ENCODE results near the gene HOXD13.

HOXD13 gene

DNA sequence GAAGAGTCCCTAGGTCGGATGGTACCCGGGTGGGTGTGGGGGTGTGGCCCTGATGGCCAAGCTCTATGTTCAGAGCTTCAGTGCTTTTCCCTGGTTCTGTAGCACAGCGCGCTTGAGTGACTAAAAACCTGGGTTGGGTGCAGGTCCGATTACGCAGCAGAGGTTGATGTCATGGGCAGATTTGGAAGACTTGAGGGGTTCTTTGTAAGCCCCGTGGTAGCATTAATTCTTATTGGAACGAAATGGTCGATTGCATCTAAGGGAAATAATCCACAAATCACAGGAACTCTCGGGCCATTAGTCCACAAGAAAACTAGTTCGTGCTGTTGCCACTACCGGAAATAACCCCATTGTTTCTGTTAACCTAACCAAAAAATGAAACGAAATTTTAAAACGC lies 46.0 kb downstream of the HOXD13 start:
- no peaks in the 10 kb centered on the region for H3K9me3 ChIP-seq (ENCODE audit: insufficient read depth, low read length)
- H3K36me3 ChIP-seq (ENCODE audit: insufficient read depth, insufficient read length, low read length), result no peaks in the 10 kb centered on the region
- no peak for DNase-seq (ENCODE audit: low read depth, low spot score)
- no peak overlapping the region for H3K9ac ChIP-seq (ENCODE audit: insufficient read length, low read depth)
- H3K27me3 ChIP-seq (ENCODE audit: insufficient read depth, insufficient read length), result peaks cover 89% of the 10 kb centered on the region
- H3K4me3 ChIP-seq (ENCODE audit: insufficient read length, low read depth), result no peak overlapping the region
- TF ChIP-seq ZNF274 (IDR thresholded peaks at IDR 0.05; ENCODE audit: low read depth, low read length) (no peak), YY1 (IDR thresholded peaks at IDR 0.05; ENCODE audit: insufficient read depth, insufficient read length) (no peak), SUZ12 (IDR thresholded peaks at IDR 0.05; ENCODE audit: extremely low read depth, insufficient read depth, insufficient read length) (no peak)
- H3K4me1 ChIP-seq (ENCODE audit: insufficient read depth, insufficient read length), result peaks cover 3% of the 10 kb centered on the region

DNA sequence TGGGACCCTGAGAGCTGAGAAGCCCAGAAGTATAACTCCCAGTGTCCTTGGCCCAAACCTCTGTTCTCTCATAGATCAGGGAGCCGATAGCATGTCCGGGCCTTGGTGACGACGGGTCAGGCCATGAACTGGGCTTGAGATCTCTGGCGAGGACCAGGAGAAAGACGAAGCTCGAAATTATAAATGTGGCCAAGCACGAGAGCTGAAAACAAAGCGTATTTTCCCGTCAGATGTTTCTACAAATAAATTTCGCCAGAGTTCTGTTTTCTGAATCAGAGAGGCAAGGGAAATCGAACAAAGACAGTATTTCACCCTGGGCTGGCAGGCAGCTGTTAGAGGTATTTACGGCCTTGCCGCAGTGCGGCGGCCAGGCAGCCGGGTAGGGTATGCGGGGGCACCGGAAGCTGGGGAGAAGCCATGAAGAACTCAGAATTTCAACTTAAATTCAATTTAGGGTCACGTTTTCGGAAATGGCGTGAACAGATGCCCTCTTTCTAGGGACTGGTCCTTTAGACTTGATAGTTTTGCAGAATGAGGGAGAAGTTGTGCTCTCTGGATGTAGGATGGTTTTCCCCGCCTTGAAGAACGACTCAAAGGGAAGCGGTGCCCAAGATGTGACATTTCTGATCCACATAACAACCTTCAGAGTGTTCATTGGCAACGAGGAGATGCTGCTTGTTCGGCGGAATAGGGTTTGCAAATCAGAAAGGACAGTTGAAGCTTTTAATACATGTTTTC lies 46.6 kb downstream of the HOXD13 start:
- no peak overlapping the region for H3K4me3 ChIP-seq (ENCODE audit: insufficient read length, low read depth)
- peaks cover 89% of the 10 kb centered on the region for H3K27me3 ChIP-seq (ENCODE audit: insufficient read depth, insufficient read length)
- no peak for DNase-seq (ENCODE audit: low read depth, low spot score)
- no peaks in the 10 kb centered on the region for H3K36me3 ChIP-seq (ENCODE audit: insufficient read depth, insufficient read length, low read length)
- no peaks in the 10 kb centered on the region for H3K9me3 ChIP-seq (ENCODE audit: insufficient read depth, low read length)
- no peak for TF ChIP-seq ZNF274 (IDR thresholded peaks at IDR 0.05; ENCODE audit: low read depth, low read length)
- no peak for TF ChIP-seq SUZ12 (IDR thresholded peaks at IDR 0.05; ENCODE audit: extremely low read depth, insufficient read depth, insufficient read length)
- TF ChIP-seq YY1 (IDR thresholded peaks at IDR 0.05; ENCODE audit: insufficient read depth, insufficient read length), result no peak
- H3K9ac ChIP-seq (ENCODE audit: insufficient read length, low read depth), result no peak overlapping the region
- peaks cover 3% of the 10 kb centered on the region for H3K4me1 ChIP-seq (ENCODE audit: insufficient read depth, insufficient read length)

DNA sequence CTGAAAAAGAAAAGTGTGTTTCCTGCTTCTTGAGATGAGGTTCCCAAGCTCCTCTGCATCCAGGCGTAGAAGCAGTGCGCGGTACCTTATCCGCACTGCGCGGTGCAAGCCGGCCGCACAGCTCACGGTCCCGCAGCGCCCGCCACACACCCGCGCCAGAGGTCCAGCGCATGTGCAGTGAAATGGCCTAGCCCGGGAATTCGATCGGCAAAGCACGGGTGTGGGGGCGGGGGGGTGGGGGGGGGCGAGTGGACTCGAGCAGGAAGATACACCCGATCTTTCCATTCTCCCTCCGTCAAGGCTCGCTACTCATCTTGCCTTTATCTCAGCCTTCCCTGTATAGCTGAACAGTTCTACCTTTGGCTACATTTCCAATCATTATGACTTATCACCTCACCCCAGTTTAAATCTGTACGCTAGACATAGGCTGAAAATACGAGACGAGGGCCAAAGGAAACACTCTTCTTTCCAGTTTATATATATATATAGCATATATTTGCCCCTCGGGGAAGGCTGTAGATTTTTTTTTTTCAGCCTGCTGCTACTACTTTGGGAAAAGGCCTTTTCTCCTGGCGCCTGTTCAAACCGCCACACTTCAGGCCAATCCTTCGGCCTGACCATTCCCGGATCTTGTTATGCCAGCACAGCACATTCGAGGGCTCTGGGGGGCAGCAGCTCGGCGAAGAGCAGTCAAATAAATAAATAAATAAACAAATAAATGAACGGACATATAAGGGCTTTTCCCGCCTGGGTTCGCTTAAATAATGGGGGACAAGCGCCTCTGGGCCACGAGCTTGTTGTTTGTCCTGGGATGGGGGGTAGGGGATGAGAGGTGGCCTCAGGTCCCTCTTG lies 47.4 kb downstream of the HOXD13 start:
- no peak for DNase-seq (ENCODE audit: low read depth, low spot score)
- TF ChIP-seq YY1 (IDR thresholded peaks at IDR 0.05; ENCODE audit: insufficient read depth, insufficient read length), result no peak
- TF ChIP-seq ZNF274 (IDR thresholded peaks at IDR 0.05; ENCODE audit: low read depth, low read length), result no peak
- no peak for TF ChIP-seq SUZ12 (IDR thresholded peaks at IDR 0.05; ENCODE audit: extremely low read depth, insufficient read depth, insufficient read length)
- H3K9ac ChIP-seq (ENCODE audit: insufficient read length, low read depth), result peak overlapping the region; percentile 82
- peaks cover 3% of the 10 kb centered on the region for H3K4me1 ChIP-seq (ENCODE audit: insufficient read depth, insufficient read length)
- H3K4me3 ChIP-seq (ENCODE audit: insufficient read length, low read depth), result peak overlapping the region; percentile 54
- H3K9me3 ChIP-seq (ENCODE audit: insufficient read depth, low read length), result no peaks in the 10 kb centered on the region
- H3K27me3 ChIP-seq (ENCODE audit: insufficient read depth, insufficient read length), result peaks cover 89% of the 10 kb centered on the region
- no peaks in the 10 kb centered on the region for H3K36me3 ChIP-seq (ENCODE audit: insufficient read depth, insufficient read length, low read length)

DNA sequence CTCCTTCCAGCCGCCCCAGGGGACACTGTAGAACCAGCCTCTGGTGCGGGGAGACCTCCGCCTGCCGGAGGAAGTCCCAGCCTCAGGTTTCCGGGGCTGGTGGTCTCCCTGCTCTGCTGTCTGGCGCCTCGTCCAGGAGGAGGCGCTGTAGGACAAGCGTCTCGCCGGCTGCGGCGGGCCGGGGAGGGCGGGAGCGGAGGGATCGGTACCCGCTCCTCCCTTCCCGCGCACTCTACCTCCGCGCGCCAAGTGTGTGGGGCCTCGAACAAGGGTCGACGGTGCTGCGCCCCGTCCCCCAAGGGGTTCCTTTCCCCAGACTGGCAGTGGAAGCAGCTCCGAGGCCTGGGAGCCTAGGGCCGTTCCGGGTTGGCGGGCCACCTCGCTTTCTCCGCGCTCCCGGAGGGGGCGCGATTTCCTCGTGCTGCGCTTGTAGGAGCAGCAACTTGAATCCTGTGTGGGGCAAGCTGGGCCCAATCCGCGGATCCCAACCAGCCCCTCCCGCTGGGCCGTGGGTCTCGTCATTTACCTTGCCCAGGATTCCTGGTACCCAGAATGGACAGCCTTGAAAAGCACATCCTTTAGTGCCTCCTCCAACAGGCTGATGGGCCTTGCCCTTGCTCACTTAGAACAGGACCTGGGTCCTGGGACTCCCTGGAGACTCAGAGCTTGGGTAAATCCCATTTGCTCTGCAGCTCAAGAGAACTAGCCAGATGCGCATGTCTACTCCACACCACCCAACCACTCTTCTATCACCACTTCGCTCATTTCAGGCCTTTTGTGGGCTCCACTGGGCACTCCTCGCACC lies 48.2 kb downstream of the HOXD13 start:
- DNase-seq (ENCODE audit: low read depth, low spot score), result peak; percentile 69
- Histone ChIP-seq H3K9me3 (ENCODE audit: insufficient read depth, low read length) (no peaks in the 10 kb centered on the region), H3K27me3 (ENCODE audit: insufficient read depth, insufficient read length) (peaks cover 89% of the 10 kb centered on the region), H3K4me3 (ENCODE audit: insufficient read length, low read depth) (peak overlapping the region; percentile 54), H3K4me1 (ENCODE audit: insufficient read depth, insufficient read length) (peaks cover 2% of the 10 kb centered on the region), H3K9ac (ENCODE audit: insufficient read length, low read depth) (peak overlapping the region; percentile 82), H3K36me3 (ENCODE audit: insufficient read depth, insufficient read length, low read length) (no peaks in the 10 kb centered on the region)
- no peak for TF ChIP-seq ZNF274 (IDR thresholded peaks at IDR 0.05; ENCODE audit: low read depth, low read length)
- TF ChIP-seq YY1 (IDR thresholded peaks at IDR 0.05; ENCODE audit: insufficient read depth, insufficient read length), result no peak
- TF ChIP-seq SUZ12 (IDR thresholded peaks at IDR 0.05; ENCODE audit: extremely low read depth, insufficient read depth, insufficient read length), result no peak

DNA sequence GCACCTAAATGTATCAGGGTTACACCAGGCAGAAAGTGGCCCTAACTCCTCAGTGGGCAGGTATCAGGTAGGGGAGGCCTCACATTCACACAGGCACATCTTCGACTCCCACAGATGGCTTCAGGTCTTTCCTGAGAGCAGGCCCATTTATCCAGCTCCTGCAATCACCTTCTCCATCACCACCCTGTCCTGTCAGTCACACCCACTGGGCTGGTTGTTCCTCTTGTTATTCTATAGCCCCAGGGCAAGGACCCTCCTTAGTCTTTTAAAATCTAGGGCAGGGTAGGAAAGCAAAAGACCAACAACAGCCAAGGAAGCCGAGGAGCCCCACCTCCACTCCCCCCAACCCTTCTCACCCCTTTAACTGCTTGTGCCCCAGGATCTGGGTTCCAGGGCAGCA lies 49.8 kb downstream of the HOXD13 start:
- no peak for DNase-seq (ENCODE audit: low read depth, low spot score)
- no peaks in the 10 kb centered on the region for H3K9me3 ChIP-seq (ENCODE audit: insufficient read depth, low read length)
- TF ChIP-seq ZNF274 (IDR thresholded peaks at IDR 0.05; ENCODE audit: low read depth, low read length) (no peak), YY1 (IDR thresholded peaks at IDR 0.05; ENCODE audit: insufficient read depth, insufficient read length) (no peak), SUZ12 (IDR thresholded peaks at IDR 0.05; ENCODE audit: extremely low read depth, insufficient read depth, insufficient read length) (no peak)
- no peak overlapping the region for H3K9ac ChIP-seq (ENCODE audit: insufficient read length, low read depth)
- no peak overlapping the region for H3K4me3 ChIP-seq (ENCODE audit: insufficient read length, low read depth)
- no peaks in the 10 kb centered on the region for H3K4me1 ChIP-seq (ENCODE audit: insufficient read depth, insufficient read length)
- no peaks in the 10 kb centered on the region for H3K36me3 ChIP-seq (ENCODE audit: insufficient read depth, insufficient read length, low read length)
- H3K27me3 ChIP-seq (ENCODE audit: insufficient read depth, insufficient read length), result peaks cover 89% of the 10 kb centered on the region
